NCI-H2081 (cell line): Measurements from ENCODE around the gene SLC6A11.

ENCODE experiments used
- DNase-seq, 2 experiments: peaks; one replicate each; lab custom pipeline; 2025; lab: John Stamatoyannopoulos, UW

Gene SLC6A11

GRCh38 chr3:10888518-10889090 is 72.6 kb downstream of the SLC6A11 start:
- no peak for DNase-seq

- no peak for DNase-seq
Observed at GRCh38 chr3:10889206-10889960, 73.4 kb downstream of the SLC6A11 start.

- DNase-seq, result no peak
Observed at GRCh38 chr3:10890665-10891064, 74.6 kb downstream of the SLC6A11 start.

GRCh38 chr3:10892622-10893021 is 76.6 kb downstream of the SLC6A11 start:
- no peak for DNase-seq

GRCh38 chr3:10901296-10901945 is 85.4 kb downstream of the SLC6A11 start:
- no peak for DNase-seq

- no peak for DNase-seq
Observed at GRCh38 chr3:10907262-10907661, 91.2 kb downstream of the SLC6A11 start.

DNA sequence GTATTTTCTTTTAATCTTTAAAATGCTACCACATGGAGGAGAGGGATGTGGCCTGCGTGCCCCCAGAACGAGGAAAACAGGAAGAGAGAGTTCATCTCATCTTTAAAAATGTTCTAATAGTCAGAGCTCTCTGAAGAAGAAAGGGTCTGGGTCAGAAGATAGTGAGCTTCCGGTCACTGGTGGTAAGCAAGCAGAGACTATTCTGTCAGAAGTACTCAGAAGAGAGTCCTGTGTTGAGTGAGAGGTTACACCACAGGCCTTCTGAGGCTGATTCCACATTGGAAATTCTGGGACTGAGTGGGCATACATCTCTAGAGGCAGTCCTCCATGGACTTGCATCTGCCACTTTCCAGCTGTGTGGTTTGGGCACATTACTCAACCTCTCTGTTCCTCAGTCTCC is 94.3 kb downstream of the SLC6A11 start:
- DNase-seq, result no peak

DNA sequence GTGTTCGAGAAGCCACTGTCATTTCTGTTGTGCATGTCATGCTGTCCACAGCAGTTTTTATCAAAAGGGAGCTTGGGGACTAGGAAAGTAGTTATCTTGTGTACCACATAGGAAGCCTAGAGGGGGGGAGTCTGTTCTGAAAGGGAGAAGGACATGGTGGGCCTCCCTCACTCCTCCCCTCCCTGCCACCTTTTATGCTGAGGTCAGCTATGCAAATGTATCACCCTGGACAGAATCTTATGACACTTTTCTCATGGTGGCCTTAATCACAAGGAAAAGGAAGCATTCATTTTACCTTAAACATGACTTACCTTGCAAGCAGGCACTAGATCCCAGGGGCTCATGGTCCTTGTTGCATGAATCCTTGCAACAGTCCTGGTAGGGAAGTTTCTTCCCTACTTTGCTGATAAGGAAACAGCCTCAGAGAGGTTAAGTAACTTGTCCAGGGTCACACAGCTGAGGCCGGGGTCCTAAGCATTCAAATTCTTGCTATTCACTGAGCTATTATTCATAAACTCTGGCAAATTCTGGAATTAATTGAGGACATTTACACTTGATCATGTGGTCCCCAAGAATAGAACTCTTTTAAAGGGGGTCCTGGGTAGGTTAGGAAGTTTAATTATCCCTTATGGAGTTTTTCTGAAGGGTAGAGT is 95.4 kb downstream of the SLC6A11 start:
- DNase-seq, result no peak

- DNase-seq, result no peak
Observed at GRCh38 chr3:10912786-10913185, 96.8 kb downstream of the SLC6A11 start.

DNA sequence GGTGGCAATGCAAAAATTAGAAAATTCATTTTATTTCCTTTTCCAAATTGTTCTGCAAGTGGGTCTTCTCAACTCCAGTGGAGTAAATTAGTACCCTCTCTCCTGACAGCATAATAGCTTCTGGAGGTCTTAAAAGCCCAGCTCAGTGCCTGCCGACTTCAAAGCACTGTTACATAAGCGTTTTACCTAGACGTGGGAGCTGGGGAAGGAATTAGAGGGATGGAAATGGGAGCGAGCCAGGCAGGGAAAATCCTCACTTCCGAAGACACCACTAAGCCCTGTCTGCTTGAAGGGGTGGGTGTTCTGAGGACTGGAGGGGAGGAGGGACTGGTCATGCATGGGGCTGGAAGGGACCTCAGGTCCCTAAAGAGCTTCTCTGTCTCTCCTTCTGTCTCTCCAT is 99.3 kb downstream of the SLC6A11 start:
- DNase-seq, result no peak

GRCh38 chr3:10917176-10917575 is 101.1 kb downstream of the SLC6A11 start:
- DNase-seq, result no peak

DNA sequence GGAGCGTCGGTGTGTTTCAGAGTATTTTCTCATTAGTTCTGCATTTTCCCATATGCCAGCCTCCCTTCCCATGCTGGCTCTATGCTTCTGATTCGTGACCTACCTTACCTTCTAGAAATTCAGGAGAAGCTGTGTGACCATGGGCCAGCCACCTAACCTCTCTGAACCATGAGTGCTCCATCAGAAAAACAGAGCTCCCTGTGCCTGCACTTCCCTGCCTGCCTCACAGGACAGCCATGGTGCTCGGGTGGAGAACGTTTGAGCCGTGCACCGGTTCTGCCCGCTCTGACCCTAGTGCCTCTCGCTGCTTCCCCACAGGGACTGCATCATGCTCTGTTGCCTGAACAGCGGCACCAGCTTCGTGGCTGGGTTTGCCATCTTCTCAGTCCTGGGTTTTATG is 102.0 kb downstream of the SLC6A11 start:
- DNase-seq, result no peak

GRCh38 chr3:10919636-10920035 is 103.6 kb downstream of the SLC6A11 start:
- no peak for DNase-seq

- no peak for DNase-seq
Observed at GRCh38 chr3:10925436-10926255, 109.6 kb downstream of the SLC6A11 start.

- DNase-seq, result no peak
Observed at GRCh38 chr3:10926256-10926810, 110.3 kb downstream of the SLC6A11 start.

GRCh38 chr3:10926811-10927521 is 110.9 kb downstream of the SLC6A11 start:
- DNase-seq, result no peak

GRCh38 chr3:10927551-10927950 is 111.5 kb downstream of the SLC6A11 start:
- DNase-seq, result no peak

DNA sequence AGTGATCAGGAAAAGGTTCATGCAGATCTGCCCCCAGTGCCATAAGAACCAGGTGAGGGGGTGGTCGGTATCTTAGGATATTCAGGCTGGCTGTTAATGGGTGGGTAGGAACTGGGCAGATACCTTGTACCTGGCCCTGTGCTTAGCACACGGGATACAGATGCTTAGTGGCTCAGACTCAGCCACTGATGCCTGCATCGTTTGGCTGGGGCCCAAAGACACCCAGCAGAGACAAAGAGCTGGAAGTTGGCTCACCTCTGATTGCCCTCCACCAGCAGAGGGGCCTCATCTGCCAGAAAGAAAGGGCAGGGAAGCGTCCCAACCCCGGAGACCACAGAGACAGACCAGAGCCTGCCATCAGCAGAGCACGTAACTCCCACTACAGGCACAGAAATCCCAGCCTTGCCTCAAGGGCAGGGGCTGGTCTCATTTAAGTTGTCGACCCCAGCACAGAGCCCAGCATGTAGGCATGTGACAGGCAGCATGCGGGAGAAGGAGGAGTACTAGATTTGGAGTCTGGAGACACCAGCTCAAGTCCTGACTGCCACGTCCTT is 112.5 kb downstream of the SLC6A11 start:
- DNase-seq, result no peak

DNA sequence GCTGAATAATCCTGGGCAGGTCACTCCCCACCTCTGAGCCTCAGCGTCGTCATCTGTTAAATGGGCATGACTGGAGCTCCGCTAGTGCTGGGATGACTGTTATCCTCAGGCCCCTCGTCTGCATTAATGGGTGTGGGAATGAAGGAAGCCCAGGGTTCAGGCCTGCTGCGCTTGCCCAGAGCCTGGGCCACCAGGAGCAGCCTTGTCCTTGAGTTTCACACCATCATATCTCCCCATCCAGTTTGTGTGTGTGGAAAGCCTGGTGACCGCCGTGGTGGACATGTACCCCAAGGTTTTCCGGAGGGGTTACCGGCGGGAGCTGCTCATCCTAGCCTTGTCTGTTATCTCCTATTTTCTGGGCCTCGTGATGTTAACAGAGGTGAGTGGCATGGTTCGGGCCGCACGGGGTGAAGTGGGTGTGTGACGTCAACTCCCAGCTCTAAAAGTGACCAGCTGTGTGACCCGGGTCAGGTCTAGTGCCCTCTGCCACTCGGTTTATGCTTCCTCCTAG is 113.0 kb downstream of the SLC6A11 start:
- DNase-seq, result no peak

- no peak for DNase-seq
Observed at GRCh38 chr3:10929978-10930665, 114.1 kb downstream of the SLC6A11 start.
